Body of pancreas (tissue), 4 donors: ENCODE measurements around the gene IL22RA1. TPM values are rescaled to one million over a fixed set of nuclear protein-coding genes. Genes with fewer than 3 reads are reported as not detected.
A peak's percentile ranks its signal among the peaks of the same experiment; 100 is the strongest.

Experiments
- ATAC-seq: fragments of 150-250 bp; one replicate; pipeline ENCODE4 v1.9.1; 2016
- DNase-seq, 4 donors: peaks; one replicate each; pipeline ENCODE4 v3.0.0-alpha.2; 2019
- H3K27ac ChIP-seq, 4 donors: fragments of 200-600 bp; sonication (generic); 1 replicate in 3 of 4; 2 replicates in 1 of 4; pipeline versions ENCODE4 v1.5.1 to v1.6.1; 2016 to 2019; ENCODE audit warnings: mild to moderate bottlenecking in 1 of 4, mixed read lengths in 1 of 4, moderate library complexity in 1 of 4
- H3K27me3 ChIP-seq, 2 donors: fragments of 200-600 bp; sonication (generic); one replicate each; pipeline ENCODE4 v1.6.0; 2016; ENCODE audit warnings: mild to moderate bottlenecking in 1 of 2
- H3K36me3 ChIP-seq, 2 donors: fragments of 200-600 bp; sonication (generic); replicated peaks in 1 of 2; 2 replicates each; pipeline ENCODE4 v1.5.1; 2016; ENCODE audit warnings: low read depth in 2 of 2; ENCODE audit not compliant: insufficient read depth in 1 of 2
- H3K4me1 ChIP-seq: fragments of 200-600 bp; sonication (generic); one replicate; pipeline ENCODE4 v1.6.0; 2016
- H3K4me3 ChIP-seq, 2 donors: fragments of 200-600 bp; sonication (generic); 1 replicate in 1 of 2; 2 replicates in 1 of 2; pipeline ENCODE4 v1.5.1; 2016 to 2019
- H3K9me3 ChIP-seq, 3 donors: fragments of 200-600 bp; sonication (generic); 1 replicate in 2 of 3; 2 replicates in 1 of 3; pipeline ENCODE4 v1.5.1; 2016
- CTCF ChIP-seq, 7 experiments: fragments of 450-650 bp in 4 of 7; fragments of 200-600 bp in 3 of 7; sonication (generic) in 3 of 7; IDR thresholded peaks; one replicate each; pipeline ENCODE4 v1.5.1; 2016 to 2019; ENCODE audit warnings: antibody characterized with exemption in 7 of 7
- POLR2A ChIP-seq, 3 donors: fragments of 450-650 bp; IDR thresholded peaks; one replicate each; pipeline ENCODE4 v1.6.1; 2016; ENCODE audit warnings: antibody characterized with exemption in 3 of 3, mild to moderate bottlenecking in 2 of 3
- WGBS, 2 donors: methylation state at CpG; one replicate each; pipeline ENCODE4 v1.1.5; 2017; 5-methylcytosine and 5-hydroxymethylcytosine counted together
- intact Hi-C: fragments of 100-400 bp; cut with DNase I; formaldehyde crosslinking; loops from one replicate; pipeline ENCODE4 v1.15.1; 2023
- total RNA-seq, 2 donors: library from RNA; depleted of rRNA; stranded (reverse); fragments of >200 nt; gene quantifications; one replicate each; pipeline ENCODE4 v1.1.0, GENCODE V29; 2016

Gene IL22RA1
- total RNA-seq, 2 donors from 2014 or later: 49.1 to 133 TPM

GRCh38 chr1:24130385-24130784 lies 12.6 kb downstream of the IL22RA1 start:
- H3K27me3 ChIP-seq: no peaks in the 10 kb centered on the region
- TF ChIP-seq POLR2A (IDR thresholded peaks at IDR 0.05) (no peak), CTCF (IDR thresholded peaks at IDR 0.05) (no peak)
- H3K4me3 ChIP-seq: no peak overlapping the region
- no peak for ATAC-seq
- intact Hi-C loops: no loop called here
- peak overlapping the region in 3 of 4 donors; percentile 26 to 31 (median 27) for H3K27ac ChIP-seq
- no peak for DNase-seq
- no peaks in the 10 kb centered on the region for H3K9me3 ChIP-seq
- H3K36me3 ChIP-seq: peaks cover 0 to 8% of the 10 kb centered on the region in 2 donors
- 58 to 63% methylated on average over 3 of the region's 3 CpGs for WGBS, 2 donors
- peaks cover 83% of the 10 kb centered on the region for H3K4me1 ChIP-seq

GRCh38 chr1:24127801-24128363 lies 15.1 kb downstream of the IL22RA1 start:
- no peak for TF ChIP-seq CTCF (IDR thresholded peaks at IDR 0.05)
- TF ChIP-seq POLR2A (IDR thresholded peaks at IDR 0.05): no peak
- Histone ChIP-seq H3K4me3 (no peak overlapping the region), H3K9me3 (no peaks in the 10 kb centered on the region), H3K27ac (peak overlapping the region; percentile 52 to 89 (median 70)), H3K36me3 (peaks cover 0 to 4% of the 10 kb centered on the region in 2 donors), H3K27me3 (no peaks in the 10 kb centered on the region), H3K4me1 (peaks cover 91% of the 10 kb centered on the region)
- 9 to 22% methylated on average over 6 to 7 of the region's 7 CpGs for WGBS, 2 donors
- peak; percentile 54 to 69 (median 62) for DNase-seq
- intact Hi-C loops: no loop called here
- ATAC-seq: peak; percentile 81

DNA sequence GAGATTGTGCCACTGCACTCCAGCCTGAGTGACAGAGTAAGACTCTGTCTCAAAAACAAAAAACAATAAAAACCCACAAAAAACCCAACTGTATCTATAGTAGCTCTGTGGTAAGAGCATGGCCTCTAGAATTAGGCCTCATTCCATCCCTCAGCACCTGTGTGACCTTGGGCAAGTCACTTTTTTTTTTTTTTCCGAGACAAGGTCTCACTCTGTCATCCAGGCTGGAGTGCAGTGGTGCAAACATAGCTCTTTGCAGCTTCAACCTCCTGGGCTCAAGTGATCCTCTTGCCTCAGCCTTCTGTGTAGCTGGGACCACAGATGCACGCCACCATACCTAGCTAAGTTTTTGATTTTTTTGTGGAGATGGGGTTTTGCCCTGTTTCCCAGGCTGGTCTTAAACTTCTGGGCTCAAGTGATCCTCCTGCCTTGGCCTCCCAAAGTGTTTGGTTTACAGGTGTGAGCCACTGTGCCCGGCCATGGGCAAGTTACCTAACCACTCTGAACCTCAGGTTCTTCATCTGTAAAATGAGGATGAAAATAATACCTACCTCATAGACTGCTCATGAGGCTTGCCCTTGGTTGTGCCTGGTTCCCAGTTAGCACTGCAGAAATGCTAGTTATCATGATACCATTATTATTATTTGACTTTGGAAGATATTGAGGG lies 15.7 kb downstream of the IL22RA1 start:
- DNase-seq (peak in 2 of 4 donors; percentile 55 to 65), ATAC-seq (peak; percentile 69)
- WGBS, 2 donors: 34 to 35% methylated on average over 3 of the region's 3 CpGs
- Histone ChIP-seq H3K9me3 (no peaks in the 10 kb centered on the region), H3K27ac (peak overlapping the region; percentile 52 to 89 (median 70)), H3K4me1 (peaks cover 91% of the 10 kb centered on the region), H3K4me3 (no peak overlapping the region), H3K36me3 (peaks cover 0 to 4% of the 10 kb centered on the region in 2 donors), H3K27me3 (no peaks in the 10 kb centered on the region)
- intact Hi-C loops: no loop called here
- TF ChIP-seq CTCF (IDR thresholded peaks at IDR 0.05): no peak
- no peak for TF ChIP-seq POLR2A (IDR thresholded peaks at IDR 0.05)

- no peak overlapping the region for H3K4me3 ChIP-seq
- DNase-seq (no peak), ATAC-seq (no peak)
- H3K9me3 ChIP-seq: no peaks in the 10 kb centered on the region
- no peak for TF ChIP-seq POLR2A (IDR thresholded peaks at IDR 0.05)
- no peak for TF ChIP-seq CTCF (IDR thresholded peaks at IDR 0.05)
- H3K27me3 ChIP-seq: no peaks in the 10 kb centered on the region
- H3K27ac ChIP-seq: peak overlapping the region; percentile 49 to 89 (median 64)
- H3K36me3 ChIP-seq: peaks cover 0 to 4% of the 10 kb centered on the region in 2 donors
- 65 to 74% methylated on average over 5 of the region's 5 CpGs for WGBS, 2 donors
- peaks cover 93% of the 10 kb centered on the region for H3K4me1 ChIP-seq
- intact Hi-C loops: no loop called here
Observed at GRCh38 chr1:24126672-24127023, 16.3 kb downstream of the IL22RA1 start.
